ENCODE data around the gene GRIA4.

GRIA4 gene

GRCh38 chr11:105705786-105706530 is 96.1 kb downstream of the GRIA4 start:
- H4K5ac ChIP-seq (ENCODE audit: low read length), result no peak overlapping the region
- H3K4me3 ChIP-seq (ENCODE audit: low read length), result no peak overlapping the region
- H3K4me2 ChIP-seq (ENCODE audit: low read length), result no peak overlapping the region
- no peak overlapping the region for H3K27ac ChIP-seq (ENCODE audit: low read depth, low read length)
- H3K79me1 ChIP-seq (ENCODE audit: low read length), result no peaks in the 10 kb centered on the region
- H2AK5ac ChIP-seq (ENCODE audit: low read length), result no peak overlapping the region
- H2BK120ac ChIP-seq (ENCODE audit: low read depth, low read length), result no peak overlapping the region
- H2BK5ac ChIP-seq (ENCODE audit: low read length), result no peak overlapping the region
- no peaks in the 10 kb centered on the region for H3K36me3 ChIP-seq (ENCODE audit: control insufficient read depth, insufficient read depth, low read length)
- no peak overlapping the region for H2BK15ac ChIP-seq (replicated peaks; ENCODE audit: low read depth)
- no peaks in the 10 kb centered on the region for H3K79me2 ChIP-seq (ENCODE audit: control insufficient read depth, insufficient read depth, low read length)
- DNase-seq, result no peak
- no peaks in the 10 kb centered on the region for H3K27me3 ChIP-seq (ENCODE audit: insufficient read depth, low read length, poor library complexity)
- H3K56ac ChIP-seq (ENCODE audit: low read length), result no peak overlapping the region
- WGBS (ENCODE audit: extremely low coverage, insufficient coverage, low lambda C conversion rate), result no CpG with 5 or more reads among the region's 2 CpGs
- H4K8ac ChIP-seq (ENCODE audit: low read depth, low read length), result no peak overlapping the region
- no peak overlapping the region for H3K4ac ChIP-seq (ENCODE audit: low read depth, low read length)
- H3K23ac ChIP-seq (ENCODE audit: low read length), result no peak overlapping the region
- no peaks in the 10 kb centered on the region for H3K4me1 ChIP-seq (ENCODE audit: control insufficient read depth, low read depth, low read length)
- H3K18ac ChIP-seq (ENCODE audit: low read length), result no peak overlapping the region
- H3K9ac ChIP-seq (ENCODE audit: low read length), result no peak overlapping the region

- Histone ChIP-seq H3K4me2 (ENCODE audit: low read length) (no peak overlapping the region), H4K8ac (ENCODE audit: low read depth, low read length) (no peak overlapping the region), H2BK120ac (ENCODE audit: low read depth, low read length) (no peak overlapping the region), H3K23ac (ENCODE audit: low read length) (no peak overlapping the region), H3K18ac (ENCODE audit: low read length) (no peak overlapping the region), H2AK5ac (ENCODE audit: low read length) (no peak overlapping the region), H2BK15ac (replicated peaks; ENCODE audit: low read depth) (no peak overlapping the region), H3K36me3 (ENCODE audit: control insufficient read depth, insufficient read depth, low read length) (no peaks in the 10 kb centered on the region), H3K79me1 (ENCODE audit: low read length) (no peaks in the 10 kb centered on the region), H3K4me3 (ENCODE audit: low read length) (no peak overlapping the region), H3K4me1 (ENCODE audit: control insufficient read depth, low read depth, low read length) (no peaks in the 10 kb centered on the region), H3K4ac (ENCODE audit: low read depth, low read length) (no peak overlapping the region), H3K27ac (ENCODE audit: low read depth, low read length) (no peak overlapping the region), H3K79me2 (ENCODE audit: control insufficient read depth, insufficient read depth, low read length) (no peaks in the 10 kb centered on the region), H4K5ac (ENCODE audit: low read length) (no peak overlapping the region), H3K27me3 (ENCODE audit: insufficient read depth, low read length, poor library complexity) (no peaks in the 10 kb centered on the region), H2BK5ac (ENCODE audit: low read length) (no peak overlapping the region), H3K56ac (ENCODE audit: low read length) (no peak overlapping the region), H3K9ac (ENCODE audit: low read length) (no peak overlapping the region)
- DNase-seq, result no peak
- no CpG with 5 or more reads among the region's 5 CpGs for WGBS (ENCODE audit: extremely low coverage, insufficient coverage, low lambda C conversion rate)
Observed at GRCh38 chr11:105713106-105713505, 103.2 kb downstream of the GRIA4 start.

GRCh38 chr11:105713696-105714095 is 103.8 kb downstream of the GRIA4 start:
- no peak overlapping the region for H2BK120ac ChIP-seq (ENCODE audit: low read depth, low read length)
- no peaks in the 10 kb centered on the region for H3K79me1 ChIP-seq (ENCODE audit: low read length)
- H4K5ac ChIP-seq (ENCODE audit: low read length), result no peak overlapping the region
- H3K4me1 ChIP-seq (ENCODE audit: control insufficient read depth, low read depth, low read length), result no peaks in the 10 kb centered on the region
- no peak overlapping the region for H4K8ac ChIP-seq (ENCODE audit: low read depth, low read length)
- no peak overlapping the region for H3K56ac ChIP-seq (ENCODE audit: low read length)
- no peak overlapping the region for H2BK15ac ChIP-seq (replicated peaks; ENCODE audit: low read depth)
- no peak overlapping the region for H3K27ac ChIP-seq (ENCODE audit: low read depth, low read length)
- H2AK5ac ChIP-seq (ENCODE audit: low read length), result no peak overlapping the region
- no peak overlapping the region for H2BK5ac ChIP-seq (ENCODE audit: low read length)
- no peak overlapping the region for H3K4ac ChIP-seq (ENCODE audit: low read depth, low read length)
- H3K4me3 ChIP-seq (ENCODE audit: low read length), result no peak overlapping the region
- no peaks in the 10 kb centered on the region for H3K36me3 ChIP-seq (ENCODE audit: control insufficient read depth, insufficient read depth, low read length)
- H3K9ac ChIP-seq (ENCODE audit: low read length), result no peak overlapping the region
- no peak overlapping the region for H3K23ac ChIP-seq (ENCODE audit: low read length)
- WGBS (ENCODE audit: extremely low coverage, insufficient coverage, low lambda C conversion rate), result no CpG with 5 or more reads among the region's 2 CpGs
- no peak overlapping the region for H3K4me2 ChIP-seq (ENCODE audit: low read length)
- H3K79me2 ChIP-seq (ENCODE audit: control insufficient read depth, insufficient read depth, low read length), result no peaks in the 10 kb centered on the region
- no peaks in the 10 kb centered on the region for H3K27me3 ChIP-seq (ENCODE audit: insufficient read depth, low read length, poor library complexity)
- H3K18ac ChIP-seq (ENCODE audit: low read length), result no peak overlapping the region
- no peak for DNase-seq

GRCh38 chr11:105718641-105719040 is 108.8 kb downstream of the GRIA4 start:
- no CpG with 5 or more reads among the region's 5 CpGs for WGBS (ENCODE audit: extremely low coverage, insufficient coverage, low lambda C conversion rate)
- Histone ChIP-seq H3K4ac (ENCODE audit: low read depth, low read length) (no peak overlapping the region), H3K27ac (ENCODE audit: low read depth, low read length) (no peak overlapping the region), H4K5ac (ENCODE audit: low read length) (no peak overlapping the region), H3K56ac (ENCODE audit: low read length) (no peak overlapping the region), H3K27me3 (ENCODE audit: insufficient read depth, low read length, poor library complexity) (no peaks in the 10 kb centered on the region), H3K4me1 (ENCODE audit: control insufficient read depth, low read depth, low read length) (no peaks in the 10 kb centered on the region), H2AK5ac (ENCODE audit: low read length) (no peak overlapping the region), H3K4me2 (ENCODE audit: low read length) (no peak overlapping the region), H3K79me2 (ENCODE audit: control insufficient read depth, insufficient read depth, low read length) (no peaks in the 10 kb centered on the region), H3K9ac (ENCODE audit: low read length) (no peak overlapping the region), H3K23ac (ENCODE audit: low read length) (no peak overlapping the region), H3K36me3 (ENCODE audit: control insufficient read depth, insufficient read depth, low read length) (no peaks in the 10 kb centered on the region), H3K18ac (ENCODE audit: low read length) (no peak overlapping the region), H2BK15ac (replicated peaks; ENCODE audit: low read depth) (no peak overlapping the region), H3K79me1 (ENCODE audit: low read length) (no peaks in the 10 kb centered on the region), H4K8ac (ENCODE audit: low read depth, low read length) (no peak overlapping the region), H2BK5ac (ENCODE audit: low read length) (no peak overlapping the region), H3K4me3 (ENCODE audit: low read length) (no peak overlapping the region), H2BK120ac (ENCODE audit: low read depth, low read length) (no peak overlapping the region)
- no peak for DNase-seq

- H3K27ac ChIP-seq (ENCODE audit: low read depth, low read length), result no peak overlapping the region
- no peak overlapping the region for H2BK15ac ChIP-seq (replicated peaks; ENCODE audit: low read depth)
- H3K4ac ChIP-seq (ENCODE audit: low read depth, low read length), result no peak overlapping the region
- H2BK5ac ChIP-seq (ENCODE audit: low read length), result no peak overlapping the region
- H4K8ac ChIP-seq (ENCODE audit: low read depth, low read length), result no peak overlapping the region
- H3K9ac ChIP-seq (ENCODE audit: low read length), result no peak overlapping the region
- no peaks in the 10 kb centered on the region for H3K4me1 ChIP-seq (ENCODE audit: control insufficient read depth, low read depth, low read length)
- no peak overlapping the region for H3K18ac ChIP-seq (ENCODE audit: low read length)
- DNase-seq, result peak; percentile 3
- H2BK120ac ChIP-seq (ENCODE audit: low read depth, low read length), result no peak overlapping the region
- H3K4me3 ChIP-seq (ENCODE audit: low read length), result no peak overlapping the region
- no peak overlapping the region for H2AK5ac ChIP-seq (ENCODE audit: low read length)
- no peak overlapping the region for H3K4me2 ChIP-seq (ENCODE audit: low read length)
- WGBS (ENCODE audit: extremely low coverage, insufficient coverage, low lambda C conversion rate), result no CpG with 5 or more reads among the region's 11 CpGs
- H3K36me3 ChIP-seq (ENCODE audit: control insufficient read depth, insufficient read depth, low read length), result no peaks in the 10 kb centered on the region
- no peaks in the 10 kb centered on the region for H3K79me2 ChIP-seq (ENCODE audit: control insufficient read depth, insufficient read depth, low read length)
- no peaks in the 10 kb centered on the region for H3K79me1 ChIP-seq (ENCODE audit: low read length)
- no peak overlapping the region for H4K5ac ChIP-seq (ENCODE audit: low read length)
- no peak overlapping the region for H3K56ac ChIP-seq (ENCODE audit: low read length)
- H3K23ac ChIP-seq (ENCODE audit: low read length), result no peak overlapping the region
- H3K27me3 ChIP-seq (ENCODE audit: insufficient read depth, low read length, poor library complexity), result no peaks in the 10 kb centered on the region
Observed at GRCh38 chr11:105719073-105719822, 109.4 kb downstream of the GRIA4 start.

All from mesendoderm (in vitro differentiated cells).